HFF-Myc (cell line): Measurements from ENCODE around the gene TLR5.

Experiments used
- DNase-seq: peaks from one replicate; pipeline ENCODE4 v3.0.0-alpha.2; 2011; ENCODE audit warnings: low read depth; ENCODE audit errors: extremely low read depth
- H3K4me3 ChIP-seq: replicated peaks from 2 replicates; pipeline ENCODE4 v1.5.1; 2011; ENCODE audit warnings: low read depth, mild to moderate bottlenecking, control low read depth, low read length
- TF ChIP-seq, protein P1 (sequence below): IDR thresholded peaks from 2 replicates; pipeline ENCODE4 v1.5.1; 2012; ENCODE audit warnings: mild to moderate bottlenecking, low read depth, low read length, control low read depth; ENCODE audit errors: missing control alignments

TLR5 gene

GRCh38 chr1:223143537-223144248 is 645 bp upstream of the TLR5 start:
- DNase-seq, result no peak
- TF ChIP-seq, protein P1, sequence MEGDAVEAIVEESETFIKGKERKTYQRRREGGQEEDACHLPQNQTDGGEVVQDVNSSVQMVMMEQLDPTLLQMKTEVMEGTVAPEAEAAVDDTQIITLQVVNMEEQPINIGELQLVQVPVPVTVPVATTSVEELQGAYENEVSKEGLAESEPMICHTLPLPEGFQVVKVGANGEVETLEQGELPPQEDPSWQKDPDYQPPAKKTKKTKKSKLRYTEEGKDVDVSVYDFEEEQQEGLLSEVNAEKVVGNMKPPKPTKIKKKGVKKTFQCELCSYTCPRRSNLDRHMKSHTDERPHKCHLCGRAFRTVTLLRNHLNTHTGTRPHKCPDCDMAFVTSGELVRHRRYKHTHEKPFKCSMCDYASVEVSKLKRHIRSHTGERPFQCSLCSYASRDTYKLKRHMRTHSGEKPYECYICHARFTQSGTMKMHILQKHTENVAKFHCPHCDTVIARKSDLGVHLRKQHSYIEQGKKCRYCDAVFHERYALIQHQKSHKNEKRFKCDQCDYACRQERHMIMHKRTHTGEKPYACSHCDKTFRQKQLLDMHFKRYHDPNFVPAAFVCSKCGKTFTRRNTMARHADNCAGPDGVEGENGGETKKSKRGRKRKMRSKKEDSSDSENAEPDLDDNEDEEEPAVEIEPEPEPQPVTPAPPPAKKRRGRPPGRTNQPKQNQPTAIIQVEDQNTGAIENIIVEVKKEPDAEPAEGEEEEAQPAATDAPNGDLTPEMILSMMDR, result no peak
- peak overlapping the region; percentile 43 for H3K4me3 ChIP-seq

DNA sequence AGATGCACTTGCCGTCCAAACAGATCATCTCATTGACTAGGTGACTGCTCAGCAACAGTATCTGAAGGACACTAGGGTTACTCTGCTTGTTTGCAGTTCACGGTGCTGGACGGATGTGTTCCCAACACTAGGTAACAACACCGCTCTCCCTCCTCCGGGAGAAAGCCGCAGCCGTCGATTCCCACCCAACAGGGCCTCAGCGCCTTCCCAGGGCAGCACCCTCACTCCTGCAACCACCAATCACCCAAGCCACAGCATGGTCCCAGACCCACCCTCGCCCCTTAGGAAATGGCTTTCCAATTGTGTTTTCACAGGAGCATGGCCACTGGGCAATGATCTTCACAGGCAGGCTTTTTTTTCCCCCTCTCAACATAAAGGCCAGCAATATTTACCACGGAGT is 779 bp downstream of the TLR5 start:
- TF ChIP-seq, protein P1, result no peak
- H3K4me3 ChIP-seq, result peak overlapping the region; percentile 43; the same call in 1 of the 2 replicates

DNA sequence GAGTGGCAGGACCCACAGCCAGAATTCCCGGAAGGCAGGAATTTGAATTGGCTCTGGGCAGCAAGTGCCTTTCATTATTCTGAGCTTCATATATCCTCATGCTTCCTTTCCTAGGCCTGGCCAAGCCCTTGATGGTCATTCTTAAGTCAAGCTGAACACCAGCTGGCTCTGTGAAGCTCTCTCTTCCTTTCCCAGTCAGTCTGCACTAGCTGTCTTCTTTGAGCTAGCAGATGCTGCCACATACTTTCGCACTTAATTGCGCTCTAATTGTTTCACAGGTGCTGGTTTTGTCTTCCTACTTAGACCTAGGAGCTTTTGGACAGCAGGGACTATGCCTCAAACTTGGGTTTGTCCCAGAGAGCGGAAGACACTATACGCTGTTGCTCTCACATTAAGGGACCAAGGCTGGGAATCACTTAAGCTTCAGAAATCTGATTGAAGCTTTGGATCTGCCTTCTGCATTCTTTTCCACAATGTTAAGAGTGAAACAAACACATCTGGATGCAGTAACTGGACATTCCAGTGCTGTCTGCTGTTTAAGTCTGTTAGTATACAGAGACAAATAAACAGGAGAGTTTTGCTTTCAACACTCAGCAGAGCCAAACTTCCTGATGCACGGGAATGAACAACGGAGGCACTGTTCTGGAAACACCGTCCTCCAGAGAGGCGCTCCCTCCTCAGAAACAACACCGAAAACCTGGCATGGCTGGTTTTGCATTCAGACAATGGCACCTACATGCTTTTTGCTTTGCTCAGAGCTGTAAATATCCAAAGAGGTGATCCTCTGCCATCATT is 2.2 kb downstream of the TLR5 start:
- H3K4me3 ChIP-seq, result no peak overlapping the region
- TF ChIP-seq, protein P1, result no peak
- DNase-seq, result no peak

More for the DNA sequence above, 779 bp downstream of the TLR5 start:
- no peak for DNase-seq

- TF ChIP-seq, protein P1, result no peak
- no peak for DNase-seq
- no peak overlapping the region for H3K4me3 ChIP-seq
These were observed 5.5 kb downstream of the TLR5 start for GRCh38 chr1:223137455-223138085.

- TF ChIP-seq, protein P1, result no peak
- no peak overlapping the region for H3K4me3 ChIP-seq
- no peak for DNase-seq
These were observed 7.0 kb downstream of the TLR5 start for GRCh38 chr1:223136086-223136485.

DNA sequence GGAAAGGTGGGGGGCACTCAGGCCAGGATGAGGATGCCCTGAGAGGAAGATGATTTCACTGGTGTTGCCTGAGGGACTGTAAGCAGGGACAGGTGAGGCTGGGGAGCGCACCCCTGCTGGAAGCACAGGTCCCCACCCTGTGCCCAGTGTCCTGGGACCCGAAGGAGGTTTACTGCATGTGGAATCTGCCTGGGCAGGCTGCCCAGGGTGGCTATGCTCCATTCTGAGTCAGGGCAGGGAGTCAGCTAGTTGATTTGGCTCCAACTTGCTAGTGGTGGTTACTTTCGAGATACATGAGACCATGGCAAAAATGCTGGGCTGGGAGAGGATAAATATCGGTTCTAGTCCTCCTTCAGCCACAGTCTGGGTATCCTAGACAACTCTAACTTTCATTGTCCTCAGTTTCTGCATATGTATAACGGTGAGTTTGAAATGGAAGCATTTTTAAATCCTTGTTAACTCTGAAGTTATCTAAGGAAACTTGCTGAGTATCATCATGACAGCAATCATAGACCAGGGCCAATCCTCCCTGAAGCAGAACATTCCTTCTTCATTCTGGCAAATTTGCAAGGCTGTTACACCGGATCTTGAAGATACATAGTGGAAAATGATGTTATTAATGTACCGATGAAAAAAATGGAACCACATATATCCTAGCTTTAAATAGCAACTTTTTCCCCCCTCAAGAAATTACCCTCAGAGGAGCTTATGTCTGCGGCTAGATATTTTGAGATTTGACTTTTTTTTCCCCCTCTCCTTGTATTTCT is 7.7 kb downstream of the TLR5 start:
- no peak for DNase-seq
- H3K4me3 ChIP-seq, result no peak overlapping the region
- TF ChIP-seq, protein P1, result no peak
